HepG2 (cell line): ENCODE data around the gene CELF5. TPM values are rescaled to one million over a fixed set of nuclear protein-coding genes. Genes with fewer than 3 reads are reported as not detected.

Source experiments
- ATAC-seq: fragments of 200-7000 bp; cut with Tn5 transposase; 3 replicates; pipeline ENCODE4 v1.9.1; 2020; ENCODE audit warnings: mild to moderate bottlenecking, moderate library complexity
- BruUV-seq: library from RNA; stranded (reverse); fragments of 400-500 nt; replicated peaks from 2 replicates; lab custom pipeline; 2021; lab: Mats Ljungman, UMichigan
- CTCF ChIA-PET: fragments of 300-600 bp; formaldehyde crosslinking; extraction: SDS; loops from one replicate; lab custom pipeline; 2021; ENCODE audit warnings: low total read pairs, inconsistent platforms, low intra/inter-chr PET ratio; lab: Yijun Ruan, JAX
- POLR2A ChIA-PET: fragments of 350-600 bp; sonication (Branson Sonifier 250); formaldehyde crosslinking; loops from one replicate; lab custom pipeline; 2020; ENCODE audit warnings: antibody characterized with exemption, inconsistent platforms; lab: Yijun Ruan, JAX
- DNase-seq: peaks from one replicate; pipeline ENCODE4 v3.0.0-alpha.2; 2015; ENCODE audit warnings: low spot score
- FAIRE-seq: peaks from 3 replicates; lab custom pipeline; 2011; peaks lifted over from hg19 to GRCh38; lab: Jason Lieb, UNC
- H2AFZ ChIP-seq: one replicate; pipeline ENCODE4 v1.6.1; 2011; ENCODE audit warnings: low read length, inconsistent platforms
- H3K27ac ChIP-seq: fragments of 300-600 bp; 3 replicates; pipeline ENCODE4 v1.8.0; 2011; ENCODE audit warnings: mixed run types, mild to moderate bottlenecking, mixed read lengths, low read length, inconsistent platforms; ENCODE audit not compliant: insufficient read depth; ENCODE audit errors: extremely low read length
- H3K27me3 ChIP-seq, 2 experiments: fragments of 200-600 bp in 1 of 2; 2 replicates in 1 of 2; 3 replicates in 1 of 2; pipeline versions ENCODE4 v1.6.0 to v1.8.0; 2011; ENCODE audit warnings: low read length in 2 of 2, mild to moderate bottlenecking in 2 of 2, moderate library complexity in 2 of 2, inconsistent platforms in 1 of 2; ENCODE audit not compliant: insufficient read depth in 2 of 2, control insufficient read depth in 1 of 2
- H3K36me3 ChIP-seq, 2 experiments: fragments of 200-600 bp in 1 of 2; replicated peaks in 1 of 2; 2 replicates in 1 of 2; 3 replicates in 1 of 2; pipeline versions ENCODE4 v1.5.1 to v1.8.0; 2011; ENCODE audit warnings: low read length in 2 of 2, inconsistent platforms in 1 of 2; ENCODE audit not compliant: insufficient read depth in 2 of 2, control insufficient read depth in 1 of 2
- H3K4me1 ChIP-seq: 2 replicates; pipeline ENCODE4 v1.5.1; 2012; ENCODE audit warnings: low read length, inconsistent platforms; ENCODE audit not compliant: insufficient read depth
- H3K4me2 ChIP-seq: 2 replicates; pipeline ENCODE4 v1.6.0; 2011; ENCODE audit warnings: low read depth, low read length, inconsistent platforms
- H3K4me3 ChIP-seq, 3 experiments: fragments of 200-600 bp in 1 of 3; sonication (generic), shearing (Covaris generic) in 1 of 3; replicated peaks in 1 of 3; 2 replicates each; pipeline ENCODE4 v1.5.1; 2011 to 2016; ENCODE audit warnings: low read length in 3 of 3, inconsistent platforms in 2 of 3, low read depth in 2 of 3, mild to moderate bottlenecking in 2 of 3, control low read depth in 1 of 3, mixed read lengths in 1 of 3; ENCODE audit not compliant: insufficient read depth in 1 of 3
- H3K79me2 ChIP-seq: one replicate; pipeline ENCODE4 v1.6.1; 2011; ENCODE audit warnings: low read length, inconsistent platforms; ENCODE audit not compliant: insufficient read depth
- H3K9ac ChIP-seq: 2 replicates; pipeline ENCODE4 v1.6.0; 2011; ENCODE audit warnings: mild to moderate bottlenecking, low read depth, low read length, inconsistent platforms; ENCODE audit not compliant: insufficient read depth
- H3K9me3 ChIP-seq: 2 replicates; pipeline ENCODE4 v1.5.1; 2012; ENCODE audit warnings: mild to moderate bottlenecking, low read length
- H4K20me1 ChIP-seq: 2 replicates; pipeline ENCODE4 v1.6.0; 2011; ENCODE audit warnings: inconsistent platforms, mild to moderate bottlenecking, low read length, moderate library complexity; ENCODE audit not compliant: insufficient read depth
- HHEX ChIP-seq: IDR thresholded peaks from 2 replicates; pipeline ENCODE4 v1.6.1; 2016; ENCODE audit warnings: control low read depth
- SAP130 ChIP-seq: IDR thresholded peaks from 2 replicates; pipeline ENCODE4 v1.6.1; 2016; ENCODE audit warnings: low read depth
- ZBTB40 ChIP-seq, 2 experiments: fragments of 450-650 bp in 1 of 2; sonication (generic) in 1 of 2; formaldehyde crosslinking in 1 of 2; IDR thresholded peaks; 2 replicates each; pipeline versions ENCODE4 v1.6.1 to v1.8.0; 2016 to 2022; ENCODE audit warnings: antibody characterized with exemption in 1 of 2, mild to moderate bottlenecking in 1 of 2, missing genetic modification reagents in 1 of 2
- ZFX ChIP-seq: sonication (generic); formaldehyde crosslinking; IDR thresholded peaks from 2 replicates; pipeline ENCODE4 v1.4.0; 2020; ENCODE audit warnings: mild to moderate bottlenecking, low read depth, missing genetic modification reagents, moderate library complexity
- WGBS: methylation state at CpG from one replicate; pipeline ENCODE4 v1.1.6; 2017; ENCODE audit warnings: low lambda C conversion rate; 5-methylcytosine and 5-hydroxymethylcytosine counted together
- in situ Hi-C: cut with HindIII; loops from 2 replicates; pipeline ENCODE4 v1.10.0; 2017; ENCODE audit warnings: low pct_unique_long_range_greater_than_20kb; ENCODE audit not compliant: extremely low pct_ligation_motif_present
- intact Hi-C: fragments of 100-400 bp; cut with micrococcal nuclease; formaldehyde crosslinking; loops from one replicate; pipeline ENCODE4 v1.10.0; 2022; ENCODE audit not compliant: unreplicated experiment
- polyA plus RNA-seq, 8 experiments: library from polyadenylated mRNA; depleted of rRNA in 3 of 8; stranded (reverse) in 7 of 8; unstranded in 1 of 8; fragments of >200 nt; fragmentation: Illumina TruSeq in 4 of 8; extraction: Trizol in 4 of 8; gene quantifications; 2 replicates each; pipeline versions ENCODE4 v1.2.1 to v1.2.3, GENCODE V29; 2011 to 2016; ENCODE audit warnings: low read depth in 4 of 8, missing spikeins in 1 of 8, mixed read lengths in 1 of 8; ENCODE audit not compliant: insufficient read depth in 1 of 8
- total RNA-seq, 5 experiments: library from RNA; depleted of rRNA; stranded (reverse); fragments of >200 nt; fragmentation: Illumina TruSeq; extraction: Trizol; gene quantifications; 2 replicates each; pipeline ENCODE4 v1.2.3, GENCODE V29; 2016; ENCODE audit warnings: low read depth in 1 of 5

The CELF5 gene
- total and polyA plus RNA-seq, 2 of the 13 experiments (the other 11 are each of a cell fraction or from before 2014, with no cell fraction given): 0.31 to 0.84 TPM

- in situ Hi-C loops (no loop called here), intact Hi-C loops (no loop called here)
- Histone ChIP-seq H3K4me1 (peaks cover 36% of the 10 kb centered on the region), H3K9me3 (no peaks in the 10 kb centered on the region), H3K79me2 (no peaks in the 10 kb centered on the region), H2AFZ (no peak overlapping the region), H3K27ac (no peak overlapping the region), H4K20me1 (no peaks in the 10 kb centered on the region), H3K27me3 (peaks cover 3 to 26% of the 10 kb centered on the region in 2 experiments; a peak in 4 of 5 replicates), H3K4me2 (no peak overlapping the region), H3K36me3 (no peaks in the 10 kb centered on the region), H3K9ac (no peak overlapping the region), H3K4me3 (no peak overlapping the region)
- DNase-seq: no peak
- WGBS: 70% methylated on average over 5 of the region's 5 CpGs
- TF ChIP-seq HHEX: no peak
- BruUV-seq: no TSS peak
- FAIRE-seq: no peak
- no peak for ATAC-seq
- ChIA-PET POLR2A (no interaction called here), CTCF (no interaction called here)
These were observed 67.2 kb downstream of the CELF5 start for GRCh38 chr19:3291644-3292043.

GRCh38 chr19:3292958-3293529 is 68.6 kb downstream of the CELF5 start:
- no peaks in the 10 kb centered on the region for H3K9me3 ChIP-seq
- H3K9ac ChIP-seq: no peak overlapping the region
- in situ Hi-C loops (no loop called here), intact Hi-C loops (no loop called here)
- no peaks in the 10 kb centered on the region for H3K36me3 ChIP-seq
- FAIRE-seq: no peak
- H2AFZ ChIP-seq: no peak overlapping the region
- H3K4me3 ChIP-seq: peak overlapping the region in 1 of 3 experiments; percentile 27; a peak in 1 of 6 replicates
- peak overlapping the region; percentile 41 for H3K4me2 ChIP-seq
- DNase-seq: peak; percentile 39
- ATAC-seq: peak; percentile 76
- WGBS: 6% methylated on average over 11 of the region's 23 CpGs
- ChIA-PET POLR2A (no interaction called here), CTCF (no interaction called here)
- H3K79me2 ChIP-seq: no peaks in the 10 kb centered on the region
- no TSS peak for BruUV-seq
- peaks cover 36% of the 10 kb centered on the region for H3K4me1 ChIP-seq
- H3K27ac ChIP-seq: no peak overlapping the region
- H4K20me1 ChIP-seq: no peaks in the 10 kb centered on the region
- peaks cover 3 to 26% of the 10 kb centered on the region in 2 experiments; a peak in 4 of 5 replicates for H3K27me3 ChIP-seq
- TF ChIP-seq ZFX (CRISPR knock-in tag) (peak; percentile 34; the same call in 1 of the 2 replicates), ZBTB40 (IDR thresholded peaks at IDR 0.05) (no peak), ZBTB40 (CRISPR knock-in tag; IDR thresholded peaks at IDR 0.05) (no peak), SAP130 (CRISPR knock-in tag) (peak; percentile 31; the same call in 1 of the 2 replicates)
